GM19193 (cell line): ENCODE measurements around the gene HES7.

ENCODE experiments used
- POLR2A ChIP-seq: IDR thresholded peaks from 4 replicates; pipeline ENCODE4 v1.6.1; 2011; ENCODE audit not compliant: insufficient read depth, insufficient read length; ENCODE audit errors: extremely low read depth

The HES7 gene

GRCh38 chr17:8149419-8150193 lies 25.7 kb upstream of the HES7 start:
- TF ChIP-seq POLR2A, result no peak

GRCh38 chr17:8148560-8148959 lies 24.7 kb upstream of the HES7 start:
- TF ChIP-seq POLR2A, result no peak

GRCh38 chr17:8147805-8148404 lies 24.0 kb upstream of the HES7 start:
- no peak for TF ChIP-seq POLR2A

- TF ChIP-seq POLR2A, result no peak
Measured at GRCh38 chr17:8147141-8147804, 23.4 kb upstream of the HES7 start.

- TF ChIP-seq POLR2A, result no peak
Measured at GRCh38 chr17:8146381-8147140, 22.7 kb upstream of the HES7 start.

GRCh38 chr17:8145811-8146210 lies 21.9 kb upstream of the HES7 start:
- TF ChIP-seq POLR2A, result no peak

- no peak for TF ChIP-seq POLR2A
Measured at GRCh38 chr17:8144401-8145231, 20.7 kb upstream of the HES7 start.

GRCh38 chr17:8143581-8144400 lies 19.9 kb upstream of the HES7 start:
- TF ChIP-seq POLR2A, result no peak

- no peak for TF ChIP-seq POLR2A
Measured at GRCh38 chr17:8142887-8143580, 19.1 kb upstream of the HES7 start.

- TF ChIP-seq POLR2A, result no peak
Measured at GRCh38 chr17:8142158-8142886, 18.4 kb upstream of the HES7 start.

- TF ChIP-seq POLR2A, result no peak
Measured at GRCh38 chr17:8141741-8142140, 17.8 kb upstream of the HES7 start.

- no peak for TF ChIP-seq POLR2A
Measured at GRCh38 chr17:8141045-8141444, 17.1 kb upstream of the HES7 start.
